A549 treated with CORT108297 at 1 μM for 4 hours (cell line): ENCODE data around the gene ACSL6. TPM values are rescaled to one million over a fixed set of nuclear protein-coding genes. Genes with fewer than 3 reads are reported as not detected.

ENCODE experiments used
- total RNA-seq: library from RNA; stranded (reverse); fragments of 200-300 nt; extraction: Qiagen RNA extraction; gene quantifications from 5 replicates; pipeline ENCODE4 v1.2.3, GENCODE V29; 2022

Gene ACSL6
- 0.03 to 0.17 TPM (median 0.12 TPM) in 4 of 5 replicates, not detected in the other for total RNA-seq

GRCh38 chr5:132011622-132012343 lies at the start of gene ACSL6:
TSS of gene ACSL6 (minus strand) at chr5:132011658. CDS start at chr5:132011553, 105 bp downstream.

DNA sequence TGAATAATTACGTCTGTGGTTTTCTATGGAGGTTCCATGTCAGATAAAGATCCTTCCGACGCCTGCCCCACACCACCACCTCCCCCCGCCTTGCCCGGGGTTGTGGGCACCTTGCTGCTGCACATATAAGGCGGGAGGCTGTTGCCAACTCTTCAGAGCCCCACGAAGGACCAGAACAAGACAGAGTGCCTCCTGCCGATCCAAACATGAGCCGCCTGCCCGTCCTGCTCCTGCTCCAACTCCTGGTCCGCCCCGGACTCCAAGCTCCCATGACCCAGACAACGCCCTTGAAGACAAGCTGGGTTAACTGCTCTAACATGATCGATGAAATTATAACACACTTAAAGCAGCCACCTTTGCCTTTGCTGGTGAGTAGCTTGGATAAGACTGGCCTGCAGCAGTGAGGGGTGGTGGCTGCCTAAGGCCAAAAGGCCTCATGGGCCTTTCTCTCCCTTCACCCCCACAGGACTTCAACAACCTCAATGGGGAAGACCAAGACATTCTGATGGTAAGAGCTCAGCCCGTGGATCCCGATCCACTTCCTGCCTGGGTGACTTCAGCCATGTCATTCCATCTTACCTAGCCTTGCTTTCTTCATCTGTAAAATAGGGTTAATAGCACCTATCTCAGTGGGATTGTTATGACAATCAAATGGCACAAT lies 49.2 kb upstream of the ACSL6 start, which contains the start of gene IL3:
Gene IL3 (plus strand): TSS at position 155 of the 661 bp plus-strand sequence. CDS start 52 bp downstream, at position 207.

DNA sequence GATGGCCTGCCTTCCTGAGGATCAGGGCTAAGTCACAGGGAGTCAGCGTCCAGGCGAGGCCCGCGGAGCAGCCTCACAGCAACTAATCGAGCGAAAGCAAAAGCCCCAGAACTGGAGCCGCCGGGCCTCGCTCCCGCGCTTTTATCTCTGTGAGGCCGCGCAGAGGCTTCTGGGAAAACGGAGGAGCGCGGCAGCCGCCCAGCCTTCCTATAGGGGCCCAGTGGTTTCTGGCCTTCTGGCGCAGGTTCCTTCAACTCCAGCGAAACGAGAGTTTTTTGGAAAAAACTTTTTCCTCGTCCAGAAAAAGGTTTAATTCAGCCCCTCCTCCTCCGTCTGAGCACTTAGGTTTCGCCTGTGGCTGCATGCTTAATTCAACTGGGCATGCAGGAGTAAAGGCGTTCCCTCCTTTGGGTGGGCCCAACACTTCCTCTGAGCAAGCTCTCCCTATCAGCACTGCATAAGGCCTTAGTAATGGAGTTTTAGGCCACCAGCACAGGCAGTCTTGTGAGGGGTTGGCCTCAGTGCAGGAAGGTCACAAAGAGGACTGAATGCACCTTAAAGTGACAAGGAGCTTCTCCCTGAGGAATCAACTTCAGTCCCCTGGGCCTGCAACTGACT lies 65.8 kb downstream of the ACSL6 start, which contains the start of gene MEIKIN:
Gene MEIKIN (minus strand): TSS at position 113 of the 618 bp plus-strand sequence. CDS start 158 bp downstream, outside the sequence.

Other genes with a start within 250 kb of the ACSL6 start
- gene FNIP1, start 214.6 kb downstream of the ACSL6 start, total RNA-seq, result 9.8 to 12.9 TPM (median 12.0 TPM) in 5 replicates
- not detected in 5 replicates for gene MEIKIN, start 66.0 kb downstream of the ACSL6 start, total RNA-seq
- gene IL3, start 49.0 kb upstream of the ACSL6 start, total RNA-seq, result not detected in 5 replicates
- 0.33 to 1.7 TPM (median 0.37 TPM) in 5 replicates for gene CSF2, start 62.1 kb upstream of the ACSL6 start, total RNA-seq
- 37.2 to 50.0 TPM (median 44.5 TPM) in 5 replicates for gene P4HA2, start 216.2 kb upstream of the ACSL6 start, total RNA-seq
- 0.26 to 0.80 TPM (median 0.44 TPM) in 4 of 5 replicates, not detected in the other for gene PDLIM4, start 246.0 kb upstream of the ACSL6 start, total RNA-seq